Measurements from ENCODE around the gene ZGLP1. TPM values are rescaled to one million over a fixed set of nuclear protein-coding genes. Genes with fewer than 3 reads are reported as not detected.

Gene ZGLP1
- total and polyA plus RNA-seq, 2 of the 13 experiments (the other 11 are each of a cell fraction or from before 2014, with no cell fraction given) = 2.4 to 3.0 TPM

DNA sequence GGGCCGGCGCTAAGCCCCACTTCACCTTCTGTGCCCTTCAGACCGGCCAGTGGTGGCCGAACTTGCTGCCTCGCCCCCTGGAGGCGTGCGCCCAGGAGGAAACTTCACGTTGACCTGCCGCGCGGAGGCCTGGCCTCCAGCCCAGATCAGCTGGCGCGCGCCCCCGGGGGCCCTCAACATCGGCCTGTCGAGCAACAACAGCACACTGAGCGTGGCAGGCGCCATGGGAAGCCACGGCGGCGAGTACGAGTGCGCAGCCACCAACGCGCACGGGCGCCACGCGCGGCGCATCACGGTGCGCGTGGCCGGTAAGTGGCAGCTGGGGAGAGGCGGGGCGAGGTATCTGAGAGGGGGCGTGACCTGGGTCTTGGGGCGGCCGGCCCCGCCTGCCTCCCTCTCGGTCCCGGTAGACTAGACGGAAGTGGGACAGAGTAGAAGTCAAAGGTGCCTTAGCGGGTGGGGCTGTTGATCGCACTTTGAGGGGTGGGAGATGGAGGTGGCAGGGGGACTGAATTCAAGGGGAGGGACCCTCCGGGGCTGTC lies 14.2 kb downstream of the ZGLP1 start (continued):
- no peak for TF ChIP-seq PAWR (CRISPR knock-in tag; IDR thresholded peaks at IDR 0.05; ENCODE audit: borderline replicate concordance)
- TF ChIP-seq, protein P1, sequence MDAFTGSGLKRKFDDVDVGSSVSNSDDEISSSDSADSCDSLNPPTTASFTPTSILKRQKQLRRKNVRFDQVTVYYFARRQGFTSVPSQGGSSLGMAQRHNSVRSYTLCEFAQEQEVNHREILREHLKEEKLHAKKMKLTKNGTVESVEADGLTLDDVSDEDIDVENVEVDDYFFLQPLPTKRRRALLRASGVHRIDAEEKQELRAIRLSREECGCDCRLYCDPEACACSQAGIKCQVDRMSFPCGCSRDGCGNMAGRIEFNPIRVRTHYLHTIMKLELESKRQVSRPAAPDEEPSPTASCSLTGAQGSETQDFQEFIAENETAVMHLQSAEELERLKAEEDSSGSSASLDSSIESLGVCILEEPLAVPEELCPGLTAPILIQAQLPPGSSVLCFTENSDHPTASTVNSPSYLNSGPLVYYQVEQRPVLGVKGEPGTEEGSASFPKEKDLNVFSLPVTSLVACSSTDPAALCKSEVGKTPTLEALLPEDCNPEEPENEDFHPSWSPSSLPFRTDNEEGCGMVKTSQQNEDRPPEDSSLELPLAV (CRISPR knock-in tag; conservative IDR thresholded peaks at IDR 0.05; ENCODE audit: low read depth) = no peak
- TF ChIP-seq YEATS2 (CRISPR knock-in tag; IDR thresholded peaks at IDR 0.05; ENCODE audit: borderline replicate concordance) = 0 out of 2 replicates have a peak, but pooled peaks have one; percentile 14
- TF ChIP-seq, protein P2, sequence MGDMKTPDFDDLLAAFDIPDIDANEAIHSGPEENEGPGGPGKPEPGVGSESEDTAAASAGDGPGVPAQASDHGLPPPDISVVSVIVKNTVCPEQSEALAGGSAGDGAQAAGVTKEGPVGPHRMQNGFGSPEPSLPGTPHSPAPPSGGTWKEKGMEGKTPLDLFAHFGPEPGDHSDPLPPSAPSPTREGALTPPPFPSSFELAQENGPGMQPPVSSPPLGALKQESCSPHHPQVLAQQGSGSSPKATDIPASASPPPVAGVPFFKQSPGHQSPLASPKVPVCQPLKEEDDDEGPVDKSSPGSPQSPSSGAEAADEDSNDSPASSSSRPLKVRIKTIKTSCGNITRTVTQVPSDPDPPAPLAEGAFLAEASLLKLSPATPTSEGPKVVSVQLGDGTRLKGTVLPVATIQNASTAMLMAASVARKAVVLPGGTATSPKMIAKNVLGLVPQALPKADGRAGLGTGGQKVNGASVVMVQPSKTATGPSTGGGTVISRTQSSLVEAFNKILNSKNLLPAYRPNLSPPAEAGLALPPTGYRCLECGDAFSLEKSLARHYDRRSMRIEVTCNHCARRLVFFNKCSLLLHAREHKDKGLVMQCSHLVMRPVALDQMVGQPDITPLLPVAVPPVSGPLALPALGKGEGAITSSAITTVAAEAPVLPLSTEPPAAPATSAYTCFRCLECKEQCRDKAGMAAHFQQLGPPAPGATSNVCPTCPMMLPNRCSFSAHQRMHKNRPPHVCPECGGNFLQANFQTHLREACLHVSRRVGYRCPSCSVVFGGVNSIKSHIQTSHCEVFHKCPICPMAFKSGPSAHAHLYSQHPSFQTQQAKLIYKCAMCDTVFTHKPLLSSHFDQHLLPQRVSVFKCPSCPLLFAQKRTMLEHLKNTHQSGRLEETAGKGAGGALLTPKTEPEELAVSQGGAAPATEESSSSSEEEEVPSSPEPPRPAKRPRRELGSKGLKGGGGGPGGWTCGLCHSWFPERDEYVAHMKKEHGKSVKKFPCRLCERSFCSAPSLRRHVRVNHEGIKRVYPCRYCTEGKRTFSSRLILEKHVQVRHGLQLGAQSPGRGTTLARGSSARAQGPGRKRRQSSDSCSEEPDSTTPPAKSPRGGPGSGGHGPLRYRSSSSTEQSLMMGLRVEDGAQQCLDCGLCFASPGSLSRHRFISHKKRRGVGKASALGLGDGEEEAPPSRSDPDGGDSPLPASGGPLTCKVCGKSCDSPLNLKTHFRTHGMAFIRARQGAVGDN (CRISPR knock-in tag; IDR thresholded peaks at IDR 0.05) = peak; percentile 60; the same call in 1 of the 2 replicates
- 0 out of 2 replicates have a peak, but pooled peaks have one; percentile 12 for TF ChIP-seq GATAD2A (CRISPR knock-in tag; IDR thresholded peaks at IDR 0.05)
- TF ChIP-seq, protein P3, sequence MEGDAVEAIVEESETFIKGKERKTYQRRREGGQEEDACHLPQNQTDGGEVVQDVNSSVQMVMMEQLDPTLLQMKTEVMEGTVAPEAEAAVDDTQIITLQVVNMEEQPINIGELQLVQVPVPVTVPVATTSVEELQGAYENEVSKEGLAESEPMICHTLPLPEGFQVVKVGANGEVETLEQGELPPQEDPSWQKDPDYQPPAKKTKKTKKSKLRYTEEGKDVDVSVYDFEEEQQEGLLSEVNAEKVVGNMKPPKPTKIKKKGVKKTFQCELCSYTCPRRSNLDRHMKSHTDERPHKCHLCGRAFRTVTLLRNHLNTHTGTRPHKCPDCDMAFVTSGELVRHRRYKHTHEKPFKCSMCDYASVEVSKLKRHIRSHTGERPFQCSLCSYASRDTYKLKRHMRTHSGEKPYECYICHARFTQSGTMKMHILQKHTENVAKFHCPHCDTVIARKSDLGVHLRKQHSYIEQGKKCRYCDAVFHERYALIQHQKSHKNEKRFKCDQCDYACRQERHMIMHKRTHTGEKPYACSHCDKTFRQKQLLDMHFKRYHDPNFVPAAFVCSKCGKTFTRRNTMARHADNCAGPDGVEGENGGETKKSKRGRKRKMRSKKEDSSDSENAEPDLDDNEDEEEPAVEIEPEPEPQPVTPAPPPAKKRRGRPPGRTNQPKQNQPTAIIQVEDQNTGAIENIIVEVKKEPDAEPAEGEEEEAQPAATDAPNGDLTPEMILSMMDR (CRISPR knock-in tag; IDR thresholded peaks at IDR 0.05) = peak; percentile 56
- no peak for TF ChIP-seq ZNF30 (CRISPR knock-in tag; IDR thresholded peaks at IDR 0.05)
- peak; percentile 52; the same call in 1 of the 2 replicates for TF ChIP-seq CHCHD3 (CRISPR knock-in tag; IDR thresholded peaks at IDR 0.05)
- no peak for TF ChIP-seq ZBTB7A (CRISPR knock-in tag; IDR thresholded peaks at IDR 0.05)
- no peak for TF ChIP-seq MBD4 (IDR thresholded peaks at IDR 0.05; ENCODE audit: borderline replicate concordance, low read length)
- TF ChIP-seq ZNF264 (CRISPR knock-in tag; IDR thresholded peaks at IDR 0.05) = no peak
- TF ChIP-seq ZNF260 (CRISPR knock-in tag; IDR thresholded peaks at IDR 0.05; ENCODE audit: borderline replicate concordance, low read depth) = no peak
- TF ChIP-seq, protein P4, sequence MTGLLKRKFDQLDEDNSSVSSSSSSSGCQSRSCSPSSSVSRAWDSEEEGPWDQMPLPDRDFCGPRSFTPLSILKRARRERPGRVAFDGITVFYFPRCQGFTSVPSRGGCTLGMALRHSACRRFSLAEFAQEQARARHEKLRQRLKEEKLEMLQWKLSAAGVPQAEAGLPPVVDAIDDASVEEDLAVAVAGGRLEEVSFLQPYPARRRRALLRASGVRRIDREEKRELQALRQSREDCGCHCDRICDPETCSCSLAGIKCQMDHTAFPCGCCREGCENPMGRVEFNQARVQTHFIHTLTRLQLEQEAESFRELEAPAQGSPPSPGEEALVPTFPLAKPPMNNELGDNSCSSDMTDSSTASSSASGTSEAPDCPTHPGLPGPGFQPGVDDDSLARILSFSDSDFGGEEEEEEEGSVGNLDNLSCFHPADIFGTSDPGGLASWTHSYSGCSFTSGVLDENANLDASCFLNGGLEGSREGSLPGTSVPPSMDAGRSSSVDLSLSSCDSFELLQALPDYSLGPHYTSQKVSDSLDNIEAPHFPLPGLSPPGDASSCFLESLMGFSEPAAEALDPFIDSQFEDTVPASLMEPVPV (CRISPR knock-in tag; IDR thresholded peaks at IDR 0.05) = no peak
- no peak for TF ChIP-seq PRMT3 (CRISPR knock-in tag; IDR thresholded peaks at IDR 0.05; ENCODE audit: borderline replicate concordance, low read depth)
- TF ChIP-seq KDM5B (CRISPR knock-in tag; IDR thresholded peaks at IDR 0.05; ENCODE audit: borderline replicate concordance) = no peak
- 0 out of 2 replicates have a peak, but pooled peaks have one; percentile 46 for TF ChIP-seq ZMYM2 (CRISPR knock-in tag; IDR thresholded peaks at IDR 0.05)
- no peak for TF ChIP-seq ZSCAN5A (CRISPR knock-in tag; IDR thresholded peaks at IDR 0.05; ENCODE audit: borderline replicate concordance)
- no peak for TF ChIP-seq GFI1 (CRISPR knock-in tag; IDR thresholded peaks at IDR 0.05; ENCODE audit: borderline replicate concordance)
- no peak for TF ChIP-seq ZBTB20 (CRISPR knock-in tag; IDR thresholded peaks at IDR 0.05; ENCODE audit: borderline replicate concordance, low read depth)

Data from HepG2 (cell line).